HepG2 (cell line): Measurements from ENCODE around the gene FADD. TPM values are rescaled to one million over a fixed set of nuclear protein-coding genes. Genes with fewer than 3 reads are reported as not detected.

Experiments used
- ATAC-seq: fragments of 200-7000 bp; cut with Tn5 transposase; 3 replicates; pipeline ENCODE4 v1.9.1; 2020; ENCODE audit warnings: mild to moderate bottlenecking, moderate library complexity
- BruUV-seq: library from RNA; stranded (reverse); fragments of 400-500 nt; replicated peaks from 2 replicates; lab custom pipeline; 2021; lab: Mats Ljungman, UMichigan
- CTCF ChIA-PET: fragments of 300-600 bp; formaldehyde crosslinking; extraction: SDS; loops from one replicate; lab custom pipeline; 2021; ENCODE audit warnings: low total read pairs, inconsistent platforms, low intra/inter-chr PET ratio; lab: Yijun Ruan, JAX
- POLR2A ChIA-PET: fragments of 350-600 bp; sonication (Branson Sonifier 250); formaldehyde crosslinking; loops from one replicate; lab custom pipeline; 2020; ENCODE audit warnings: antibody characterized with exemption, inconsistent platforms; lab: Yijun Ruan, JAX
- DNase-seq: peaks from one replicate; pipeline ENCODE4 v3.0.0-alpha.2; 2015; ENCODE audit warnings: low spot score
- FAIRE-seq: peaks from 3 replicates; lab custom pipeline; 2011; peaks lifted over from hg19 to GRCh38; lab: Jason Lieb, UNC
- H2AFZ ChIP-seq: one replicate; pipeline ENCODE4 v1.6.1; 2011; ENCODE audit warnings: low read length, inconsistent platforms
- H3K27ac ChIP-seq: fragments of 300-600 bp; 3 replicates; pipeline ENCODE4 v1.8.0; 2011; ENCODE audit warnings: mixed run types, mild to moderate bottlenecking, mixed read lengths, low read length, inconsistent platforms; ENCODE audit not compliant: insufficient read depth; ENCODE audit errors: extremely low read length
- H3K27me3 ChIP-seq, 2 experiments: fragments of 200-600 bp in 1 of 2; 2 replicates in 1 of 2; 3 replicates in 1 of 2; pipeline versions ENCODE4 v1.6.0 to v1.8.0; 2011; ENCODE audit warnings: low read length in 2 of 2, mild to moderate bottlenecking in 2 of 2, moderate library complexity in 2 of 2, inconsistent platforms in 1 of 2; ENCODE audit not compliant: insufficient read depth in 2 of 2, control insufficient read depth in 1 of 2
- H3K36me3 ChIP-seq, 2 experiments: fragments of 200-600 bp in 1 of 2; replicated peaks in 1 of 2; 2 replicates in 1 of 2; 3 replicates in 1 of 2; pipeline versions ENCODE4 v1.5.1 to v1.8.0; 2011; ENCODE audit warnings: low read length in 2 of 2, inconsistent platforms in 1 of 2; ENCODE audit not compliant: insufficient read depth in 2 of 2, control insufficient read depth in 1 of 2
- H3K4me1 ChIP-seq: 2 replicates; pipeline ENCODE4 v1.5.1; 2012; ENCODE audit warnings: low read length, inconsistent platforms; ENCODE audit not compliant: insufficient read depth
- H3K4me2 ChIP-seq: 2 replicates; pipeline ENCODE4 v1.6.0; 2011; ENCODE audit warnings: low read depth, low read length, inconsistent platforms
- H3K4me3 ChIP-seq, 3 experiments: fragments of 200-600 bp in 1 of 3; sonication (generic), shearing (Covaris generic) in 1 of 3; replicated peaks in 1 of 3; 2 replicates each; pipeline ENCODE4 v1.5.1; 2011 to 2016; ENCODE audit warnings: low read length in 3 of 3, inconsistent platforms in 2 of 3, low read depth in 2 of 3, mild to moderate bottlenecking in 2 of 3, control low read depth in 1 of 3, mixed read lengths in 1 of 3; ENCODE audit not compliant: insufficient read depth in 1 of 3
- H3K79me2 ChIP-seq: one replicate; pipeline ENCODE4 v1.6.1; 2011; ENCODE audit warnings: low read length, inconsistent platforms; ENCODE audit not compliant: insufficient read depth
- H3K9ac ChIP-seq: 2 replicates; pipeline ENCODE4 v1.6.0; 2011; ENCODE audit warnings: mild to moderate bottlenecking, low read depth, low read length, inconsistent platforms; ENCODE audit not compliant: insufficient read depth
- H3K9me3 ChIP-seq: 2 replicates; pipeline ENCODE4 v1.5.1; 2012; ENCODE audit warnings: mild to moderate bottlenecking, low read length
- H4K20me1 ChIP-seq: 2 replicates; pipeline ENCODE4 v1.6.0; 2011; ENCODE audit warnings: inconsistent platforms, mild to moderate bottlenecking, low read length, moderate library complexity; ENCODE audit not compliant: insufficient read depth
- JUNB ChIP-seq: sonication (generic); formaldehyde crosslinking; IDR thresholded peaks from 2 replicates; pipeline ENCODE4 v1.8.0; 2022; ENCODE audit warnings: missing genetic modification reagents, mild to moderate bottlenecking, borderline replicate concordance
- NR1H2 ChIP-seq: sonication (generic); formaldehyde crosslinking; IDR thresholded peaks from 2 replicates; pipeline ENCODE4 v1.8.1; 2022; ENCODE audit warnings: low read depth, missing genetic modification reagents, borderline replicate concordance
- SMARCE1 ChIP-seq: fragments of 450-650 bp; IDR thresholded peaks from 2 replicates; pipeline ENCODE4 v1.6.1; 2017; ENCODE audit warnings: borderline replicate concordance
- ZNF652 ChIP-seq: IDR thresholded peaks from 2 replicates; pipeline ENCODE4 v1.6.1; 2016; ENCODE audit warnings: low read depth, borderline replicate concordance
- WGBS: methylation state at CpG from one replicate; pipeline ENCODE4 v1.1.6; 2017; ENCODE audit warnings: low lambda C conversion rate; 5-methylcytosine and 5-hydroxymethylcytosine counted together
- in situ Hi-C: cut with HindIII; loops from 2 replicates; pipeline ENCODE4 v1.10.0; 2017; ENCODE audit warnings: low pct_unique_long_range_greater_than_20kb; ENCODE audit not compliant: extremely low pct_ligation_motif_present
- intact Hi-C: fragments of 100-400 bp; cut with micrococcal nuclease; formaldehyde crosslinking; loops from one replicate; pipeline ENCODE4 v1.10.0; 2022; ENCODE audit not compliant: unreplicated experiment
- polyA plus RNA-seq, 8 experiments: library from polyadenylated mRNA; depleted of rRNA in 3 of 8; stranded (reverse) in 7 of 8; unstranded in 1 of 8; fragments of >200 nt; fragmentation: Illumina TruSeq in 4 of 8; extraction: Trizol in 4 of 8; gene quantifications; 2 replicates each; pipeline versions ENCODE4 v1.2.1 to v1.2.3, GENCODE V29; 2011 to 2016; ENCODE audit warnings: low read depth in 4 of 8, missing spikeins in 1 of 8, mixed read lengths in 1 of 8; ENCODE audit not compliant: insufficient read depth in 1 of 8
- total RNA-seq, 5 experiments: library from RNA; depleted of rRNA; stranded (reverse); fragments of >200 nt; fragmentation: Illumina TruSeq; extraction: Trizol; gene quantifications; 2 replicates each; pipeline ENCODE4 v1.2.3, GENCODE V29; 2016; ENCODE audit warnings: low read depth in 1 of 5
- TF ChIP-seq, protein P1 (sequence below): sonication (generic); formaldehyde crosslinking; IDR thresholded peaks from 2 replicates; pipeline ENCODE4 v1.5.1; 2020; ENCODE audit warnings: mild to moderate bottlenecking, missing genetic modification reagents, moderate library complexity
- TF ChIP-seq, protein P2 (sequence below): sonication (generic); formaldehyde crosslinking; IDR thresholded peaks from 2 replicates; pipeline ENCODE4 v1.8.1; 2023; ENCODE audit warnings: mild to moderate bottlenecking, missing genetic modification reagents
- TF ChIP-seq, protein P3 (sequence below): fragments of 450-650 bp; IDR thresholded peaks from 2 replicates; pipeline ENCODE4 v1.6.1; 2016

FADD gene
- total and polyA plus RNA-seq, 2 of the 13 experiments (the other 11 are each of a cell fraction or from before 2014, with no cell fraction given) = 14.2 to 22.2 TPM

DNA sequence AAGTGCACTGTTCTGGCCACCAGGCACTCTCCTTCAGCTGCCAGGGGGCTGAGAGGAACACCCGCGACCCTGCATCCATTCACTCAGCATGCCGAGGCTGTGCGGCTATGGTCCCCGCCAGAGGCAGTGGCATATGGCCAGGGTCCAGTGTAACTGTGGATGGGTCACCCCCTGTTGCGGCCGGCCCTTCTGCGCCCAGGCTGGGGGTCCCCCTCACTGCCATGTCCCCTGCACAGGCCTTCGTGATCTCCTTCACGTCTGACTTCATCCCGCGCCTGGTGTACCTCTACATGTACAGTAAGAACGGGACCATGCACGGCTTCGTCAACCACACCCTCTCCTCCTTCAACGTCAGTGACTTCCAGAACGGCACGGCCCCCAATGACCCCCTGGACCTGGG lies 20.8 kb upstream of the FADD start:
- ChIA-PET POLR2A (no interaction called here), CTCF (no interaction called here)
- no TSS peak for BruUV-seq
- H3K79me2 ChIP-seq = no peaks in the 10 kb centered on the region
- no peaks in the 10 kb centered on the region for H3K36me3 ChIP-seq
- H3K27ac ChIP-seq = no peak overlapping the region
- H3K9ac ChIP-seq = no peak overlapping the region
- FAIRE-seq (no peak), ATAC-seq (no peak), DNase-seq (no peak)
- in situ Hi-C loops (no loop called here), intact Hi-C loops (no loop called here)
- 15% methylated on average over 13 of the region's 18 CpGs for WGBS
- H3K4me1 ChIP-seq = no peaks in the 10 kb centered on the region
- H2AFZ ChIP-seq = no peak overlapping the region
- no peak overlapping the region for H3K4me2 ChIP-seq
- no peak overlapping the region for H3K4me3 ChIP-seq
- H4K20me1 ChIP-seq = no peaks in the 10 kb centered on the region
- no peaks in the 10 kb centered on the region for H3K9me3 ChIP-seq
- H3K27me3 ChIP-seq = peaks cover 13 to 79% of the 10 kb centered on the region in 2 experiments
- TF ChIP-seq, protein P1, sequence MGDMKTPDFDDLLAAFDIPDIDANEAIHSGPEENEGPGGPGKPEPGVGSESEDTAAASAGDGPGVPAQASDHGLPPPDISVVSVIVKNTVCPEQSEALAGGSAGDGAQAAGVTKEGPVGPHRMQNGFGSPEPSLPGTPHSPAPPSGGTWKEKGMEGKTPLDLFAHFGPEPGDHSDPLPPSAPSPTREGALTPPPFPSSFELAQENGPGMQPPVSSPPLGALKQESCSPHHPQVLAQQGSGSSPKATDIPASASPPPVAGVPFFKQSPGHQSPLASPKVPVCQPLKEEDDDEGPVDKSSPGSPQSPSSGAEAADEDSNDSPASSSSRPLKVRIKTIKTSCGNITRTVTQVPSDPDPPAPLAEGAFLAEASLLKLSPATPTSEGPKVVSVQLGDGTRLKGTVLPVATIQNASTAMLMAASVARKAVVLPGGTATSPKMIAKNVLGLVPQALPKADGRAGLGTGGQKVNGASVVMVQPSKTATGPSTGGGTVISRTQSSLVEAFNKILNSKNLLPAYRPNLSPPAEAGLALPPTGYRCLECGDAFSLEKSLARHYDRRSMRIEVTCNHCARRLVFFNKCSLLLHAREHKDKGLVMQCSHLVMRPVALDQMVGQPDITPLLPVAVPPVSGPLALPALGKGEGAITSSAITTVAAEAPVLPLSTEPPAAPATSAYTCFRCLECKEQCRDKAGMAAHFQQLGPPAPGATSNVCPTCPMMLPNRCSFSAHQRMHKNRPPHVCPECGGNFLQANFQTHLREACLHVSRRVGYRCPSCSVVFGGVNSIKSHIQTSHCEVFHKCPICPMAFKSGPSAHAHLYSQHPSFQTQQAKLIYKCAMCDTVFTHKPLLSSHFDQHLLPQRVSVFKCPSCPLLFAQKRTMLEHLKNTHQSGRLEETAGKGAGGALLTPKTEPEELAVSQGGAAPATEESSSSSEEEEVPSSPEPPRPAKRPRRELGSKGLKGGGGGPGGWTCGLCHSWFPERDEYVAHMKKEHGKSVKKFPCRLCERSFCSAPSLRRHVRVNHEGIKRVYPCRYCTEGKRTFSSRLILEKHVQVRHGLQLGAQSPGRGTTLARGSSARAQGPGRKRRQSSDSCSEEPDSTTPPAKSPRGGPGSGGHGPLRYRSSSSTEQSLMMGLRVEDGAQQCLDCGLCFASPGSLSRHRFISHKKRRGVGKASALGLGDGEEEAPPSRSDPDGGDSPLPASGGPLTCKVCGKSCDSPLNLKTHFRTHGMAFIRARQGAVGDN (CRISPR knock-in tag) = no peak
- no peak for TF ChIP-seq SMARCE1
- TF ChIP-seq JUNB (CRISPR knock-in tag) = no peak
- TF ChIP-seq, protein P2, sequence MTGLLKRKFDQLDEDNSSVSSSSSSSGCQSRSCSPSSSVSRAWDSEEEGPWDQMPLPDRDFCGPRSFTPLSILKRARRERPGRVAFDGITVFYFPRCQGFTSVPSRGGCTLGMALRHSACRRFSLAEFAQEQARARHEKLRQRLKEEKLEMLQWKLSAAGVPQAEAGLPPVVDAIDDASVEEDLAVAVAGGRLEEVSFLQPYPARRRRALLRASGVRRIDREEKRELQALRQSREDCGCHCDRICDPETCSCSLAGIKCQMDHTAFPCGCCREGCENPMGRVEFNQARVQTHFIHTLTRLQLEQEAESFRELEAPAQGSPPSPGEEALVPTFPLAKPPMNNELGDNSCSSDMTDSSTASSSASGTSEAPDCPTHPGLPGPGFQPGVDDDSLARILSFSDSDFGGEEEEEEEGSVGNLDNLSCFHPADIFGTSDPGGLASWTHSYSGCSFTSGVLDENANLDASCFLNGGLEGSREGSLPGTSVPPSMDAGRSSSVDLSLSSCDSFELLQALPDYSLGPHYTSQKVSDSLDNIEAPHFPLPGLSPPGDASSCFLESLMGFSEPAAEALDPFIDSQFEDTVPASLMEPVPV (CRISPR knock-in tag) = no peak
- no peak for TF ChIP-seq NR1H2 (CRISPR knock-in tag)
- TF ChIP-seq, protein P3, sequence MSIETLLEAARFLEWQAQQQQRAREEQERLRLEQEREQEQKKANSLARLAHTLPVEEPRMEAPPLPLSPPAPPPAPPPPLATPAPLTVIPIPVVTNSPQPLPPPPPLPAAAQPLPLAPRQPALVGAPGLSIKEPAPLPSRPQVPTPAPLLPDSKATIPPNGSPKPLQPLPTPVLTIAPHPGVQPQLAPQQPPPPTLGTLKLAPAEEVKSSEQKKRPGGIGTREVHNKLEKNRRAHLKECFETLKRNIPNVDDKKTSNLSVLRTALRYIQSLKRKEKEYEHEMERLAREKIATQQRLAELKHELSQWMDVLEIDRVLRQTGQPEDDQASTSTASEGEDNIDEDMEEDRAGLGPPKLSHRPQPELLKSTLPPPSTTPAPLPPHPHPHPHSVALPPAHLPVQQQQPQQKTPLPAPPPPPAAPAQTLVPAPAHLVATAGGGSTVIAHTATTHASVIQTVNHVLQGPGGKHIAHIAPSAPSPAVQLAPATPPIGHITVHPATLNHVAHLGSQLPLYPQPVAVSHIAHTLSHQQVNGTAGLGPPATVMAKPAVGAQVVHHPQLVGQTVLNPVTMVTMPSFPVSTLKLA = no peak
- no peak for TF ChIP-seq ZNF652 (CRISPR knock-in tag)
